ENCODE measurements around the gene IGSF9.

The IGSF9 gene

GRCh38 chr1:159986093-159986492 lies 40.7 kb upstream of the IGSF9 start:
- H3K4me3 ChIP-seq (ENCODE audit: low read depth in 1 of 5, low read length in 5 of 5): no peak overlapping the region
- H3K9ac ChIP-seq (ENCODE audit: low read length in 5 of 5): no peak overlapping the region
- no peaks in the 10 kb centered on the region for H3K36me3 ChIP-seq (ENCODE audit: control insufficient read depth in 5 of 5, insufficient read depth in 5 of 5, low read length in 5 of 5)
- no peaks in the 10 kb centered on the region for H3K9me3 ChIP-seq (ENCODE audit: control insufficient read depth in 5 of 5, low read length in 5 of 5)
- H3K27ac ChIP-seq (ENCODE audit: low read depth, low read length): no peak overlapping the region
- peaks cover 0 to 4% (median 0%) of the 10 kb centered on the region in 5 donors for H3K27me3 ChIP-seq (ENCODE audit: control insufficient read depth in 5 of 5, insufficient read depth in 4 of 5, low read length in 5 of 5)
- H3K4me1 ChIP-seq (ENCODE audit: control insufficient read depth in 5 of 5, insufficient read depth in 5 of 5, low read length in 5 of 5): no peaks in the 10 kb centered on the region

DNA sequence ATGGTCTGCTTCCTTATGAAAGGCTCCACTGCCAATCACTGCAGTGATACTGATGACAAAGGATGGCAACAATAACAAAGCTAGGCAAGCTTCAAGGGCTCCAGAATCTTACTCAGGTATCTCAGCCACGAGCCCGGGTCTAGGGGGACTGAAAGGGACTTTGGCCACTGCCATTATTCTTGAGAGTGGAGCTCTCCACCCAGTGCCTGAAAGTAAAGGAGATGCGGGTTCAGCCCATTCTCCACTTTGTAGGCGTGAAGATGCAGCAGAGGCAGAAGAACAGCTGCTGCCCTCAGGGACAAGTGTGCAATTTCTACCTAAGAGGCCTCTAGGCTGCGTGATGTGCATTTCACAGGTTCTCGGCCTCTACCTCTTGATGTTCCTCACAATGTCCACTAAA lies 40.1 kb upstream of the IGSF9 start:
- H3K9ac ChIP-seq (ENCODE audit: low read length in 5 of 5): no peak overlapping the region
- no peaks in the 10 kb centered on the region for H3K9me3 ChIP-seq (ENCODE audit: control insufficient read depth in 5 of 5, low read length in 5 of 5)
- H3K4me3 ChIP-seq (ENCODE audit: low read depth in 1 of 5, low read length in 5 of 5): no peak overlapping the region
- peaks cover 0 to 4% (median 0%) of the 10 kb centered on the region in 5 donors for H3K27me3 ChIP-seq (ENCODE audit: control insufficient read depth in 5 of 5, insufficient read depth in 4 of 5, low read length in 5 of 5)
- H3K36me3 ChIP-seq (ENCODE audit: control insufficient read depth in 5 of 5, insufficient read depth in 5 of 5, low read length in 5 of 5): no peaks in the 10 kb centered on the region
- H3K4me1 ChIP-seq (ENCODE audit: control insufficient read depth in 5 of 5, insufficient read depth in 5 of 5, low read length in 5 of 5): no peaks in the 10 kb centered on the region
- no peak overlapping the region for H3K27ac ChIP-seq (ENCODE audit: low read depth, low read length)

- Histone ChIP-seq H3K27me3 (ENCODE audit: control insufficient read depth in 5 of 5, insufficient read depth in 4 of 5, low read length in 5 of 5) (peaks cover 0 to 4% (median 0%) of the 10 kb centered on the region in 5 donors), H3K4me3 (ENCODE audit: low read depth in 1 of 5, low read length in 5 of 5) (no peak overlapping the region), H3K27ac (ENCODE audit: low read depth, low read length) (no peak overlapping the region), H3K36me3 (ENCODE audit: control insufficient read depth in 5 of 5, insufficient read depth in 5 of 5, low read length in 5 of 5) (no peaks in the 10 kb centered on the region), H3K9me3 (ENCODE audit: control insufficient read depth in 5 of 5, low read length in 5 of 5) (no peaks in the 10 kb centered on the region), H3K4me1 (ENCODE audit: control insufficient read depth in 5 of 5, insufficient read depth in 5 of 5, low read length in 5 of 5) (no peaks in the 10 kb centered on the region), H3K9ac (ENCODE audit: low read length in 5 of 5) (no peak overlapping the region)
Observed at GRCh38 chr1:159983681-159984080, 38.3 kb upstream of the IGSF9 start.

- Histone ChIP-seq H3K9ac (ENCODE audit: low read length in 5 of 5) (no peak overlapping the region), H3K27me3 (ENCODE audit: control insufficient read depth in 5 of 5, insufficient read depth in 4 of 5, low read length in 5 of 5) (peaks cover 0 to 6% (median 4%) of the 10 kb centered on the region in 5 donors), H3K4me3 (ENCODE audit: low read depth in 1 of 5, low read length in 5 of 5) (no peak overlapping the region), H3K9me3 (ENCODE audit: control insufficient read depth in 5 of 5, low read length in 5 of 5) (no peaks in the 10 kb centered on the region), H3K36me3 (ENCODE audit: control insufficient read depth in 5 of 5, insufficient read depth in 5 of 5, low read length in 5 of 5) (no peaks in the 10 kb centered on the region), H3K27ac (ENCODE audit: low read depth, low read length) (no peak overlapping the region), H3K4me1 (ENCODE audit: control insufficient read depth in 5 of 5, insufficient read depth in 5 of 5, low read length in 5 of 5) (no peaks in the 10 kb centered on the region)
Observed at GRCh38 chr1:159982280-159982679, 36.9 kb upstream of the IGSF9 start.

DNA sequence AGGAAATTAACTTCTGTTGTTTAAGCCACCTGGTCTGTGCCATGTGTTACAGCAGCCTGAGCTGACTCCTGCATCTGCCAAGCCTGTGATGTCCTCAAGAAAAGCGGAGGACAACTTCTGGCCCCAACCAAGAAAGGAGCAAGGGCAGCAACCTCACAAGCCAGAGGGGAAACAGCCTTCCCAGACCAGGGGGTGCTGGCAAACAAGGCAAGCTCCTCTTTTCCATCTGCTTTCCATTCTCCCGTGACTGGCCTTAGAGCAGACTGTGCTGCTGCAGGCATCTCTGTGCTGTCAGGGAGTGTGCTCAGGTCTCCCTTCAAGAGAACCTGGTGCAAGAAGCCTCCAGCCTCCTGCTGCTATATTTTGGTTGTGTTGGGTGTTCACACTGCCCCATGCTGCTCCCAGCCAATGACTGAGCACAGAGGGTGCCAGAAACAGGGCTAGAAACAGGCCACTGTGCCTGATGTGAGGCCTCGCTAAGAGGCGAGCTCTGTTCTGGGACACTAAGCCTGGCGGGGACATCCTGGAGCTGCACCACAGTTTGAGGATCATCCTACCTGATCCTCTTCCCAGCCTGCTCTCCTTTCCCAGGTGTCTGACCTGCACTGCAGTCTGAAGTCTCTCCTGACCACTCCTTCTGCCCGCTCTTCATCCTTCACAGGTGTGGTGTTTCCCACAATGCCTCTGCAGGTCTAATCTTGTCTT lies 36.1 kb upstream of the IGSF9 start:
- no peaks in the 10 kb centered on the region for H3K36me3 ChIP-seq (ENCODE audit: control insufficient read depth in 5 of 5, insufficient read depth in 5 of 5, low read length in 5 of 5)
- H3K27ac ChIP-seq (ENCODE audit: low read depth, low read length): no peak overlapping the region
- H3K9me3 ChIP-seq (ENCODE audit: control insufficient read depth in 5 of 5, low read length in 5 of 5): no peaks in the 10 kb centered on the region
- no peaks in the 10 kb centered on the region for H3K4me1 ChIP-seq (ENCODE audit: control insufficient read depth in 5 of 5, insufficient read depth in 5 of 5, low read length in 5 of 5)
- no peak overlapping the region for H3K9ac ChIP-seq (ENCODE audit: low read length in 5 of 5)
- no peak overlapping the region for H3K4me3 ChIP-seq (ENCODE audit: low read depth in 1 of 5, low read length in 5 of 5)
- H3K27me3 ChIP-seq (ENCODE audit: control insufficient read depth in 5 of 5, insufficient read depth in 4 of 5, low read length in 5 of 5): peaks cover 0 to 6% (median 4%) of the 10 kb centered on the region in 5 donors

DNA sequence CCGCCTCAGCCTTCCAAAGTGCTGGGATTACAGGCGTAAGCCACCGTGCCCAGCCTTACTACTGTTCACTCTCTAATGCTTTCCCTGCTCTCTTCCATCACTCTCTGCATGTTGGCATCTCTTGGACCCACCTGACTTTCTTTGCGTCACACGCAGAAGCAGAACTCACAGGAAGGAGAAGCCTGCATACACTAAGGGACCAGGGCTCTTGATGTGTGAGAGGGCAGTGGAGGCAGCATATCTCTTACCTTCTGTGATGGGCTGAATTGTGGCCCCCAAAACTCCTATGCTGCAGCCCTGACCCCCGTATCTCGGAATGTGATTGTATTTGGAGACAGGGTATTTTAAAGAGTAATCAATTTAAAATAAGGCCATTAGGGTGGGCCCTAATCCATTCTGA lies 35.4 kb upstream of the IGSF9 start:
- H3K27me3 ChIP-seq (ENCODE audit: control insufficient read depth in 5 of 5, insufficient read depth in 4 of 5, low read length in 5 of 5): peaks cover 0 to 6% (median 4%) of the 10 kb centered on the region in 5 donors
- no peaks in the 10 kb centered on the region for H3K9me3 ChIP-seq (ENCODE audit: control insufficient read depth in 5 of 5, low read length in 5 of 5)
- no peak overlapping the region for H3K9ac ChIP-seq (ENCODE audit: low read length in 5 of 5)
- no peak overlapping the region for H3K27ac ChIP-seq (ENCODE audit: low read depth, low read length)
- no peaks in the 10 kb centered on the region for H3K36me3 ChIP-seq (ENCODE audit: control insufficient read depth in 5 of 5, insufficient read depth in 5 of 5, low read length in 5 of 5)
- H3K4me1 ChIP-seq (ENCODE audit: control insufficient read depth in 5 of 5, insufficient read depth in 5 of 5, low read length in 5 of 5): no peaks in the 10 kb centered on the region
- H3K4me3 ChIP-seq (ENCODE audit: low read depth in 1 of 5, low read length in 5 of 5): no peak overlapping the region

- no peaks in the 10 kb centered on the region for H3K4me1 ChIP-seq (ENCODE audit: control insufficient read depth in 5 of 5, insufficient read depth in 5 of 5, low read length in 5 of 5)
- H3K27ac ChIP-seq (ENCODE audit: low read depth, low read length): no peak overlapping the region
- H3K36me3 ChIP-seq (ENCODE audit: control insufficient read depth in 5 of 5, insufficient read depth in 5 of 5, low read length in 5 of 5): no peaks in the 10 kb centered on the region
- H3K4me3 ChIP-seq (ENCODE audit: low read depth in 1 of 5, low read length in 5 of 5): no peak overlapping the region
- no peaks in the 10 kb centered on the region for H3K9me3 ChIP-seq (ENCODE audit: control insufficient read depth in 5 of 5, low read length in 5 of 5)
- no peak overlapping the region for H3K9ac ChIP-seq (ENCODE audit: low read length in 5 of 5)
- peaks cover 0 to 6% (median 4%) of the 10 kb centered on the region in 5 donors for H3K27me3 ChIP-seq (ENCODE audit: control insufficient read depth in 5 of 5, insufficient read depth in 4 of 5, low read length in 5 of 5)
Observed at GRCh38 chr1:159980076-159980475, 34.7 kb upstream of the IGSF9 start.

DNA sequence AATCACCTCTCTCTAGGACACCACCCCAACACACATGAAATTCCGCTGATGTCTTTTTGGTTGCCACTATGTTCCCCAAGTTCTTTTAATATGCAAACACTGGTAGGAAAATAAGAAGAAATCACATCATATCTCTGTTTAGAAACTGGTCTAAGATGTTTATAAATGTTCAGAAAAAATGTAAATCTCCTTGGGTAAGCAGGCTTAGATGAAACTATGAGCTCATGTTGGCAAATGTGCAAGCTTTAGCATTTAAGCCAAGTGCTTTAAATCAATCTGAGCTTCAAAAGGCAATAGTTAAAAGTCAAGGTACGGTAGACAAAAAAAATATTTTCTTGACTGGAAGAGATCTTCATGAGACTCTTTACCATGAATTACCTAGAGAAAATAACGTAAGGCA lies 33.8 kb upstream of the IGSF9 start:
- H3K27me3 ChIP-seq (ENCODE audit: control insufficient read depth in 5 of 5, insufficient read depth in 4 of 5, low read length in 5 of 5): peaks cover 0 to 6% (median 4%) of the 10 kb centered on the region in 5 donors
- H3K9me3 ChIP-seq (ENCODE audit: control insufficient read depth in 5 of 5, low read length in 5 of 5): no peaks in the 10 kb centered on the region
- H3K4me1 ChIP-seq (ENCODE audit: control insufficient read depth in 5 of 5, insufficient read depth in 5 of 5, low read length in 5 of 5): no peaks in the 10 kb centered on the region
- no peak overlapping the region for H3K4me3 ChIP-seq (ENCODE audit: low read depth in 1 of 5, low read length in 5 of 5)
- no peaks in the 10 kb centered on the region for H3K36me3 ChIP-seq (ENCODE audit: control insufficient read depth in 5 of 5, insufficient read depth in 5 of 5, low read length in 5 of 5)
- H3K27ac ChIP-seq (ENCODE audit: low read depth, low read length): no peak overlapping the region
- no peak overlapping the region for H3K9ac ChIP-seq (ENCODE audit: low read length in 5 of 5)

DNA sequence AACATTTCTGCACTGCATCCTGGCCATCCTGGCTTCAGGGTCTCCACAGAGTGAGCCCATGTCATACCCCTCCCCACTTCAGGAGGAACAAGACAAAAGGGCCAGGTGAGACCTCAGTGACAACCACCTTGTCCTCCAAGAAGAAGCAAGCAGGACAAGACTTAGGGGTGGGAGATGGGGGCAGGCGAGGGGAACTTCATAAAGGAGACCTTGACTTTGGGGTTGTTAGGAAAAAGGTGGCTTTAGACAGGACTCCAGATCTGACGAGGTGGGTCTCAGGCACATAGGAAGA lies 32.6 kb upstream of the IGSF9 start:
- Histone ChIP-seq H3K27ac (ENCODE audit: low read depth, low read length) (no peak overlapping the region), H3K9me3 (ENCODE audit: control insufficient read depth in 5 of 5, low read length in 5 of 5) (no peaks in the 10 kb centered on the region), H3K27me3 (ENCODE audit: control insufficient read depth in 5 of 5, insufficient read depth in 4 of 5, low read length in 5 of 5) (peaks cover 0 to 6% (median 4%) of the 10 kb centered on the region in 5 donors), H3K4me1 (ENCODE audit: control insufficient read depth in 5 of 5, insufficient read depth in 5 of 5, low read length in 5 of 5) (no peaks in the 10 kb centered on the region), H3K9ac (ENCODE audit: low read length in 5 of 5) (no peak overlapping the region), H3K4me3 (ENCODE audit: low read depth in 1 of 5, low read length in 5 of 5) (no peak overlapping the region), H3K36me3 (ENCODE audit: control insufficient read depth in 5 of 5, insufficient read depth in 5 of 5, low read length in 5 of 5) (no peaks in the 10 kb centered on the region)

- H3K27me3 ChIP-seq (ENCODE audit: control insufficient read depth in 5 of 5, insufficient read depth in 4 of 5, low read length in 5 of 5): peaks cover 0 to 6% (median 4%) of the 10 kb centered on the region in 5 donors
- H3K4me1 ChIP-seq (ENCODE audit: control insufficient read depth in 5 of 5, insufficient read depth in 5 of 5, low read length in 5 of 5): no peaks in the 10 kb centered on the region
- no peak overlapping the region for H3K4me3 ChIP-seq (ENCODE audit: low read depth in 1 of 5, low read length in 5 of 5)
- no peak overlapping the region for H3K27ac ChIP-seq (ENCODE audit: low read depth, low read length)
- no peak overlapping the region for H3K9ac ChIP-seq (ENCODE audit: low read length in 5 of 5)
- no peaks in the 10 kb centered on the region for H3K9me3 ChIP-seq (ENCODE audit: control insufficient read depth in 5 of 5, low read length in 5 of 5)
- H3K36me3 ChIP-seq (ENCODE audit: control insufficient read depth in 5 of 5, insufficient read depth in 5 of 5, low read length in 5 of 5): no peaks in the 10 kb centered on the region
Observed at GRCh38 chr1:159977364-159978106, 32.1 kb upstream of the IGSF9 start.

Measured in subcutaneous abdominal adipose tissue (tissue), 5 donors.